Measurements from ENCODE around the gene PLCB1.

DNA sequence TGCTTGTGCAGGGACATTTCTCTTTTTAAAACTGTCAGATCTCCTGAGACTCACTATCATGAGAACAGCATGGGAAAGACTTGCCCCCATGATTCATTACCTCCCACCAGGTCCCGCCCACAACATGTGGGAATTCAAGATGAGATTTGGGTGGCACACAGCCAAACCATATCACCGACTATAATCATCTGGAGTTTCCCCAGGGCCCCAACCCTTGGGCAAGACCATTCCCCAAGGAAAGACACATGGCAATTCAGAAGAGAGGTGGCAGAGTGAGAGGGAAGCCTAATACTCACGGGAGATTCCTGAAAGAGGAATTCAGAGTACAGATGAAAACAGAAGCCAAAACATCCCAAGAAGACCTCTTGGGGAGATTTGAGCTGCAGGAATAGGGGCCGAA is 645.8 kb downstream of the PLCB1 start:
- TF ChIP-seq, protein P1, sequence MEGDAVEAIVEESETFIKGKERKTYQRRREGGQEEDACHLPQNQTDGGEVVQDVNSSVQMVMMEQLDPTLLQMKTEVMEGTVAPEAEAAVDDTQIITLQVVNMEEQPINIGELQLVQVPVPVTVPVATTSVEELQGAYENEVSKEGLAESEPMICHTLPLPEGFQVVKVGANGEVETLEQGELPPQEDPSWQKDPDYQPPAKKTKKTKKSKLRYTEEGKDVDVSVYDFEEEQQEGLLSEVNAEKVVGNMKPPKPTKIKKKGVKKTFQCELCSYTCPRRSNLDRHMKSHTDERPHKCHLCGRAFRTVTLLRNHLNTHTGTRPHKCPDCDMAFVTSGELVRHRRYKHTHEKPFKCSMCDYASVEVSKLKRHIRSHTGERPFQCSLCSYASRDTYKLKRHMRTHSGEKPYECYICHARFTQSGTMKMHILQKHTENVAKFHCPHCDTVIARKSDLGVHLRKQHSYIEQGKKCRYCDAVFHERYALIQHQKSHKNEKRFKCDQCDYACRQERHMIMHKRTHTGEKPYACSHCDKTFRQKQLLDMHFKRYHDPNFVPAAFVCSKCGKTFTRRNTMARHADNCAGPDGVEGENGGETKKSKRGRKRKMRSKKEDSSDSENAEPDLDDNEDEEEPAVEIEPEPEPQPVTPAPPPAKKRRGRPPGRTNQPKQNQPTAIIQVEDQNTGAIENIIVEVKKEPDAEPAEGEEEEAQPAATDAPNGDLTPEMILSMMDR (conservative IDR thresholded peaks at IDR 0.05; ENCODE audit: low read depth in 2 of 2), result no peak
- no peak for TF ChIP-seq EZH2 (IDR thresholded peaks at IDR 0.05; ENCODE audit: low read depth, unreplicated experiment)
- TF ChIP-seq CREB1 (CRISPR knock-in tag; IDR thresholded peaks at IDR 0.05; ENCODE audit: low read depth), result no peak
- TF ChIP-seq, protein P2, sequence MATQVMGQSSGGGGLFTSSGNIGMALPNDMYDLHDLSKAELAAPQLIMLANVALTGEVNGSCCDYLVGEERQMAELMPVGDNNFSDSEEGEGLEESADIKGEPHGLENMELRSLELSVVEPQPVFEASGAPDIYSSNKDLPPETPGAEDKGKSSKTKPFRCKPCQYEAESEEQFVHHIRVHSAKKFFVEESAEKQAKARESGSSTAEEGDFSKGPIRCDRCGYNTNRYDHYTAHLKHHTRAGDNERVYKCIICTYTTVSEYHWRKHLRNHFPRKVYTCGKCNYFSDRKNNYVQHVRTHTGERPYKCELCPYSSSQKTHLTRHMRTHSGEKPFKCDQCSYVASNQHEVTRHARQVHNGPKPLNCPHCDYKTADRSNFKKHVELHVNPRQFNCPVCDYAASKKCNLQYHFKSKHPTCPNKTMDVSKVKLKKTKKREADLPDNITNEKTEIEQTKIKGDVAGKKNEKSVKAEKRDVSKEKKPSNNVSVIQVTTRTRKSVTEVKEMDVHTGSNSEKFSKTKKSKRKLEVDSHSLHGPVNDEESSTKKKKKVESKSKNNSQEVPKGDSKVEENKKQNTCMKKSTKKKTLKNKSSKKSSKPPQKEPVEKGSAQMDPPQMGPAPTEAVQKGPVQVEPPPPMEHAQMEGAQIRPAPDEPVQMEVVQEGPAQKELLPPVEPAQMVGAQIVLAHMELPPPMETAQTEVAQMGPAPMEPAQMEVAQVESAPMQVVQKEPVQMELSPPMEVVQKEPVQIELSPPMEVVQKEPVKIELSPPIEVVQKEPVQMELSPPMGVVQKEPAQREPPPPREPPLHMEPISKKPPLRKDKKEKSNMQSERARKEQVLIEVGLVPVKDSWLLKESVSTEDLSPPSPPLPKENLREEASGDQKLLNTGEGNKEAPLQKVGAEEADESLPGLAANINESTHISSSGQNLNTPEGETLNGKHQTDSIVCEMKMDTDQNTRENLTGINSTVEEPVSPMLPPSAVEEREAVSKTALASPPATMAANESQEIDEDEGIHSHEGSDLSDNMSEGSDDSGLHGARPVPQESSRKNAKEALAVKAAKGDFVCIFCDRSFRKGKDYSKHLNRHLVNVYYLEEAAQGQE (IDR thresholded peaks at IDR 0.05; ENCODE audit: unreplicated experiment), result no peak
- TF ChIP-seq EZH2phosphoT487 (IDR thresholded peaks at IDR 0.05; ENCODE audit: unreplicated experiment), result no peak
- TF ChIP-seq POLR2AphosphoS5 (IDR thresholded peaks at IDR 0.05; ENCODE audit: low read depth), result no peak
- TF ChIP-seq NANOG (IDR thresholded peaks at IDR 0.05; ENCODE audit: borderline replicate concordance), result no peak
